RWPE2 (cell line): Measurements from ENCODE around the gene MUC13.

Experiments used
- ATAC-seq: fragments of 200-7000 bp; cut with Tn5 transposase; 3 replicates; pipeline ENCODE4 v1.9.1; 2021; ENCODE audit warnings: low read depth
- DNase-seq: peaks from one replicate; pipeline ENCODE4 v3.0.0-alpha.2; 2020; ENCODE audit warnings: low spot score
- H3K27ac ChIP-seq: fragments of 450-650 bp; 2 replicates; pipeline ENCODE4 v1.5.1; 2017; ENCODE audit warnings: mild to moderate bottlenecking; ENCODE audit not compliant: poor library complexity, severe bottlenecking
- H3K27me3 ChIP-seq: fragments of 250-450 bp; sonication (Bioruptor Pico); 2 replicates; pipeline ENCODE4 v1.5.1; 2021; ENCODE audit warnings: mild to moderate bottlenecking, moderate library complexity; ENCODE audit not compliant: insufficient read depth, poor library complexity, severe bottlenecking
- H3K36me3 ChIP-seq: fragments of 250-450 bp; sonication (Bioruptor Pico); 2 replicates; pipeline ENCODE4 v1.5.1; 2020; ENCODE audit warnings: low read depth, mild to moderate bottlenecking, moderate library complexity
- H3K4me1 ChIP-seq: fragments of 250-450 bp; sonication (Bioruptor Pico); 2 replicates; pipeline ENCODE4 v1.5.1; 2021; ENCODE audit warnings: mild to moderate bottlenecking, moderate library complexity; ENCODE audit not compliant: insufficient read depth, poor library complexity, severe bottlenecking
- H3K4me3 ChIP-seq: fragments of 250-450 bp; sonication (Bioruptor Pico); 2 replicates; pipeline ENCODE4 v1.5.1; 2021; ENCODE audit warnings: mild to moderate bottlenecking, moderate library complexity; ENCODE audit not compliant: severe bottlenecking
- H3K9me3 ChIP-seq: fragments of 250-450 bp; sonication (Bioruptor Pico); 2 replicates; pipeline ENCODE4 v1.5.1; 2021; ENCODE audit warnings: mild to moderate bottlenecking, moderate library complexity; ENCODE audit not compliant: severe bottlenecking
- TF ChIP-seq, protein P1 (sequence below): fragments of 450-650 bp; IDR thresholded peaks from one replicate; pipeline ENCODE4 v1.5.1; 2017; ENCODE audit warnings: mild to moderate bottlenecking, moderate library complexity; ENCODE audit not compliant: poor library complexity, severe bottlenecking

The MUC13 gene

DNA sequence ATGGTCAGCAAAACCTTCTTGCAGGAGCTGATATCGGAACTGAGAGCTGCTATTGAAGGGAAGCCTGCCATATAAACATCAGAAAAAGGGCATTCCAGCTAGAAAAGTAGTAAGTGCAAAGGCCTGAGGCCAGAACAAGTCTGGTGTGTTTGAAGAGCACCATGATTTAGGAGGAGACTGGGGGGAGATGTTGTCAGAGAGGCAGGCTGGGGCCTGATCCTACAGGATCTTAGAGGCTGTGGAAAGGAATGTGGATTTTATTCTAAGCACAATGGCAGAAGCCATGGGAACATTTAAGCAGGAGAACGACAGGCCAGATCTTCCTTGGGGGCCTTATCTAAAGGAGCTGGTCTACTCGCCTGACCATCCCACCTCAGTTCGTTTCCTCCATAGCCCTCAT lies 5.1 kb upstream of the MUC13 start:
- H3K9me3 ChIP-seq, result no peaks in the 10 kb centered on the region
- H3K4me1 ChIP-seq, result no peaks in the 10 kb centered on the region
- no peaks in the 10 kb centered on the region for H3K27me3 ChIP-seq
- TF ChIP-seq, protein P1, sequence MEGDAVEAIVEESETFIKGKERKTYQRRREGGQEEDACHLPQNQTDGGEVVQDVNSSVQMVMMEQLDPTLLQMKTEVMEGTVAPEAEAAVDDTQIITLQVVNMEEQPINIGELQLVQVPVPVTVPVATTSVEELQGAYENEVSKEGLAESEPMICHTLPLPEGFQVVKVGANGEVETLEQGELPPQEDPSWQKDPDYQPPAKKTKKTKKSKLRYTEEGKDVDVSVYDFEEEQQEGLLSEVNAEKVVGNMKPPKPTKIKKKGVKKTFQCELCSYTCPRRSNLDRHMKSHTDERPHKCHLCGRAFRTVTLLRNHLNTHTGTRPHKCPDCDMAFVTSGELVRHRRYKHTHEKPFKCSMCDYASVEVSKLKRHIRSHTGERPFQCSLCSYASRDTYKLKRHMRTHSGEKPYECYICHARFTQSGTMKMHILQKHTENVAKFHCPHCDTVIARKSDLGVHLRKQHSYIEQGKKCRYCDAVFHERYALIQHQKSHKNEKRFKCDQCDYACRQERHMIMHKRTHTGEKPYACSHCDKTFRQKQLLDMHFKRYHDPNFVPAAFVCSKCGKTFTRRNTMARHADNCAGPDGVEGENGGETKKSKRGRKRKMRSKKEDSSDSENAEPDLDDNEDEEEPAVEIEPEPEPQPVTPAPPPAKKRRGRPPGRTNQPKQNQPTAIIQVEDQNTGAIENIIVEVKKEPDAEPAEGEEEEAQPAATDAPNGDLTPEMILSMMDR, result no peak
- no peaks in the 10 kb centered on the region for H3K36me3 ChIP-seq
- DNase-seq (no peak), ATAC-seq (no peak)
- no peak overlapping the region for H3K27ac ChIP-seq
- no peak overlapping the region for H3K4me3 ChIP-seq

DNA sequence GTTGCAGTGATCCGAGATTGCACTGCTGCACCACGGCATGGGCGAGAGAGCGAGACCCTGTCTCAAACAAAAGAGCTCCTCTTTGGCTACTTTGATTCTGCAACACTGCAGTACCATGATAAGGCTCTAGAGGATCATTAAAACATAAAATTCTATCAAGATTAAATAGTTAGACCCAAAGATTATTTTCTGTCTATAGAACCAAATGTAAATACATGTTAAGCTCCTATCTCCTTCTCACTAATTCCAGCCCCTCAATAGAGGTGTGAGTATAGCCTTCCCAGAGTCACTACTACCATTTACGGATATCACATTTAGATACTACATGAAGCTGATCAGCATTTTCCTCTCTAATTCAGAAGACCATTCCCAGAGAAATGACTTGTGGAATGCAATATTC lies 4.3 kb upstream of the MUC13 start:
- no peak for ATAC-seq
- TF ChIP-seq, protein P1, result no peak
- Histone ChIP-seq H3K4me1 (no peaks in the 10 kb centered on the region), H3K27me3 (no peaks in the 10 kb centered on the region), H3K4me3 (no peak overlapping the region), H3K27ac (no peak overlapping the region), H3K9me3 (no peaks in the 10 kb centered on the region), H3K36me3 (no peaks in the 10 kb centered on the region)
- DNase-seq, result no peak

DNA sequence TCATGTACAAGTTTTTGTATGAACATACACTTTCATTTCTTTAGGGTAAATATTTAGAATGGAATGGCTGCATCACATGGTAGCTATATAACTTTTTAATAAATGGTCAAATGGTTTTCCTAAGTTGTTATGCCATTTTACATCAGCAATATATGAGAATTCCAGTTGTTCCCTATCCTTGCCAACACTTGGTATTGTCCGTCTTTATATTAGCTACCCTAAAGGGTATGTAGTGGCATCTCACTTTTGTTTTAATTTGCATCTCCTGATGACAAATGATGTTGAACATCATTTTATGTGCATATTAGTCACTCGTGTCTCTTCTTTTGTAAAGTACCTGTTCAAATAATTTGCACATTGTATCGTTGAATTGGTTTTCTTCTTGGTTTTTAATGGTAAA lies 2.5 kb upstream of the MUC13 start:
- Histone ChIP-seq H3K4me1 (no peaks in the 10 kb centered on the region), H3K27me3 (no peaks in the 10 kb centered on the region), H3K4me3 (no peak overlapping the region), H3K36me3 (no peaks in the 10 kb centered on the region), H3K9me3 (no peaks in the 10 kb centered on the region), H3K27ac (no peak overlapping the region)
- no peak for ATAC-seq
- DNase-seq, result no peak
- TF ChIP-seq, protein P1, result no peak

DNA sequence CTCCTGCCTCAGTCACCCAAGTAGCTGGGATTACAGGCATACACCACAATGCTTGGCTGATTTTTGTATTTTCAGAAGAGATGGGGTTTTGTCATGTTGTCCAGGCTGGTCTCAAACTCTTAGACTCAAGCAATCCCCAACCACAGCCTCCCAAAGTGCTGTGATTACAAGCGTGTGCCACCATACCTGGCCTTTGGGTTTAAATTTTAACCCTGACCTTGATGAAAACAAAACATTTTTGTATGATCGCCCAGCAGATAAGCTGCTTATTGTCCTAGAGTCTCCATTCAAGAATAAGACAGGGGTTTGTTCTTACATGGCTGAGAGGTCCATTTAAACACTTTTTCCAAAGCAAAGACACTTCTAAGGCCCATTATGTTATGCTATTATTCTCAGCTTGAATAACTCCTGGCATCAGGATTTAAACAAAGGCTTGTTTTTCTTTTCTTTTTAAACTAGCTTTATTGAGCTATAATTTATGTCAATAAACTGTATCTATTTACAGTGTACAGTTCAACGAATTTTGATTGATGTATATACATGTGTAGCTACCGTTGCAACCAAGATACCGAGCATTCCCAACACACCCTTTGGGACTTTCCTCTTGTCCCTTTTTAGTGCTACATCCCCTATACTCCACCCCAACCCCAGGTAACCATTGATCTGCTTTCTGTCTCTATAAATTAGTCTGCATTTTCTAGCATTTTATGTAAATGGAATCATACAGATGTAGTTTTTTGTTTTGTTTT lies 1.4 kb upstream of the MUC13 start:
- TF ChIP-seq, protein P1, result no peak
- ATAC-seq, result no peak
- Histone ChIP-seq H3K9me3 (no peaks in the 10 kb centered on the region), H3K27me3 (no peaks in the 10 kb centered on the region), H3K4me3 (no peak overlapping the region), H3K27ac (no peak overlapping the region), H3K4me1 (no peaks in the 10 kb centered on the region), H3K36me3 (no peaks in the 10 kb centered on the region)
- DNase-seq, result no peak

DNA sequence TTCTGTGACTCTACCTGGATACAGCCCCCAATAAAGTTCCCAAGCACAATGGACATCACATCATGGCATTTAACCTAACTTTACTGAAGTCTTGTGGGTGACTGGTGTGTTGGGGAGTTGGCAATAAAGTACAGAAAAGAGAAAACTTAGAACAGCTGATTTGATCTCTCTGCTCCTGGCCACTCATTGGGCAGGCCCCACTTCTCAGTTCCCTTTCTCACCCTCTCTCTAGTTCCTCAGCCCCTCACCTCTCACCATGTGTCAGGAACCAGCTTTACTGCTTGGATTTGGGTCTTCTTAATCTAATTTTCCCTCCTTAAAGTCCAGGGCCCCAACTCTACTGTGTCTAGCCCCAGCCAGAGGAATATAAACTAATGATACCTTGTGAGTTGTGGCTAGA lies 713 bp upstream of the MUC13 start:
- TF ChIP-seq, protein P1, result no peak
- Histone ChIP-seq H3K4me1 (no peaks in the 10 kb centered on the region), H3K9me3 (no peaks in the 10 kb centered on the region), H3K4me3 (no peak overlapping the region), H3K27ac (no peak overlapping the region), H3K36me3 (no peaks in the 10 kb centered on the region), H3K27me3 (no peaks in the 10 kb centered on the region)
- ATAC-seq (no peak), DNase-seq (no peak)
